Tibial nerve (tissue), 4 donors: ENCODE data around the gene F2RL1. TPM values are rescaled to one million over a fixed set of nuclear protein-coding genes. Genes with fewer than 3 reads are reported as not detected.

ENCODE experiments used
- DNase-seq, 2 donors: peaks; one replicate each; pipeline ENCODE4 v3.0.0-alpha.2; 2019; ENCODE audit warnings: low spot score in 2 of 2
- H3K27ac ChIP-seq, 4 donors: fragments of 200-600 bp; sonication (generic) in 3 of 4; one replicate each; pipeline ENCODE4 v1.5.1; 2017 to 2019; ENCODE audit warnings: mild to moderate bottlenecking in 1 of 4
- H3K27me3 ChIP-seq, 2 donors: fragments of 200-600 bp; sonication (generic) in 1 of 2; one replicate each; pipeline versions ENCODE4 v1.5.1 to v1.6.0; 2017 to 2019
- H3K36me3 ChIP-seq, 3 donors: fragments of 200-600 bp; sonication (generic); one replicate each; pipeline ENCODE4 v1.5.1; 2018 to 2019
- H3K4me1 ChIP-seq, 4 donors: fragments of 200-600 bp; sonication (generic) in 3 of 4; one replicate each; pipeline ENCODE4 v1.5.1; 2017 to 2019
- H3K4me3 ChIP-seq, 4 donors: fragments of 200-600 bp; sonication (generic) in 3 of 4; one replicate each; pipeline ENCODE4 v1.5.1; 2017 to 2019; ENCODE audit warnings: mild to moderate bottlenecking in 1 of 4, moderate library complexity in 1 of 4
- H3K9me3 ChIP-seq, 4 donors: fragments of 200-600 bp; sonication (generic) in 3 of 4; one replicate each; pipeline ENCODE4 v1.5.1; 2017 to 2019
- EP300 ChIP-seq, 2 donors: sonication (generic); formaldehyde crosslinking; IDR thresholded peaks; one replicate each; pipeline ENCODE4 v1.6.1; 2017; ENCODE audit warnings: antibody characterized with exemption in 2 of 2, mild to moderate bottlenecking in 1 of 2
- POLR2A ChIP-seq, 2 donors: fragments of 450-650 bp; IDR thresholded peaks; one replicate each; pipeline ENCODE4 v1.6.1; 2017; ENCODE audit warnings: antibody characterized with exemption in 2 of 2, mild to moderate bottlenecking in 2 of 2, moderate library complexity in 2 of 2
- WGBS, 2 donors: methylation state at CpG; one replicate each; pipeline ENCODE4 v1.1.5; 2018; 5-methylcytosine and 5-hydroxymethylcytosine counted together
- total RNA-seq, 4 donors: library from RNA; depleted of rRNA; stranded (reverse); fragments of >200 nt; gene quantifications; one replicate each; pipeline ENCODE4 v1.1.0, GENCODE V29; 2016
- TF ChIP-seq, protein P1 (sequence below), 5 experiments: fragments of 200-600 bp in 3 of 5; fragments of 450-650 bp in 2 of 5; sonication (generic) in 3 of 5; IDR thresholded peaks; one replicate each; pipeline ENCODE4 v1.5.1; 2016 to 2019; ENCODE audit warnings: antibody characterized with exemption in 5 of 5, mild to moderate bottlenecking in 3 of 5, moderate library complexity in 2 of 5

The F2RL1 gene
- total RNA-seq, 4 donors from 2014 or later, result 0.20 to 1.1 (median 0.30) TPM; not detected in 1

GRCh38 chr5:76831110-76831452 is 12.3 kb downstream of the F2RL1 start:
- Histone ChIP-seq H3K27ac (no peak overlapping the region), H3K36me3 (no peaks in the 10 kb centered on the region), H3K9me3 (no peaks in the 10 kb centered on the region), H3K4me3 (no peak overlapping the region), H3K4me1 (no peaks in the 10 kb centered on the region), H3K27me3 (no peaks in the 10 kb centered on the region)
- 25 to 27% methylated on average over 2 of the region's 2 CpGs for WGBS, 2 donors
- DNase-seq, result no peak
- TF ChIP-seq POLR2A (IDR thresholded peaks at IDR 0.05) (no peak), EP300 (IDR thresholded peaks at IDR 0.05) (no peak)
- TF ChIP-seq, protein P1, sequence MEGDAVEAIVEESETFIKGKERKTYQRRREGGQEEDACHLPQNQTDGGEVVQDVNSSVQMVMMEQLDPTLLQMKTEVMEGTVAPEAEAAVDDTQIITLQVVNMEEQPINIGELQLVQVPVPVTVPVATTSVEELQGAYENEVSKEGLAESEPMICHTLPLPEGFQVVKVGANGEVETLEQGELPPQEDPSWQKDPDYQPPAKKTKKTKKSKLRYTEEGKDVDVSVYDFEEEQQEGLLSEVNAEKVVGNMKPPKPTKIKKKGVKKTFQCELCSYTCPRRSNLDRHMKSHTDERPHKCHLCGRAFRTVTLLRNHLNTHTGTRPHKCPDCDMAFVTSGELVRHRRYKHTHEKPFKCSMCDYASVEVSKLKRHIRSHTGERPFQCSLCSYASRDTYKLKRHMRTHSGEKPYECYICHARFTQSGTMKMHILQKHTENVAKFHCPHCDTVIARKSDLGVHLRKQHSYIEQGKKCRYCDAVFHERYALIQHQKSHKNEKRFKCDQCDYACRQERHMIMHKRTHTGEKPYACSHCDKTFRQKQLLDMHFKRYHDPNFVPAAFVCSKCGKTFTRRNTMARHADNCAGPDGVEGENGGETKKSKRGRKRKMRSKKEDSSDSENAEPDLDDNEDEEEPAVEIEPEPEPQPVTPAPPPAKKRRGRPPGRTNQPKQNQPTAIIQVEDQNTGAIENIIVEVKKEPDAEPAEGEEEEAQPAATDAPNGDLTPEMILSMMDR (IDR thresholded peaks at IDR 0.05), result no peak

DNA sequence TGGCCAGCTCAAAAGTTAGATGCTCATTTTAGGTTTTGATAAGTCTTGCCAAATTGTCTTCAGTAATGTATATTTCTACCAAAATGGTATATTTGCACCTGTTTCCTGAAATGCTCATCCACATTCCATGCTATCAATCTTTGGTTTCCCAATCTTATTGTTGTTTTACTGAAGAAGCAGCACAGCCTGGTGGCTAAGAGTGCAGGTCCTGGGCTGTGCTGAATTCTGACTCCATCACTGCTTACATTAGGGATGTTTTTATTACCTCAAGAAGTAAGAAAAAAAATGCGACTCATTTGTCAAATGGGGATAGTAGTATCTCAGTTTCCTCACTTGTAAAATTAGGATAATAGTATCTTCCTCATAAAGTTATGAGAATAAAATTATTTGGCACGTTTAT is 17.4 kb downstream of the F2RL1 start:
- no peak overlapping the region for H3K4me3 ChIP-seq
- H3K36me3 ChIP-seq, result no peaks in the 10 kb centered on the region
- H3K4me1 ChIP-seq, result no peaks in the 10 kb centered on the region
- DNase-seq, result no peak
- no peak overlapping the region for H3K27ac ChIP-seq
- H3K27me3 ChIP-seq, result no peaks in the 10 kb centered on the region
- no peak for TF ChIP-seq EP300 (IDR thresholded peaks at IDR 0.05)
- TF ChIP-seq POLR2A (IDR thresholded peaks at IDR 0.05), result no peak
- no peaks in the 10 kb centered on the region for H3K9me3 ChIP-seq
- 82 to 84% methylated on average over 2 of the region's 2 CpGs for WGBS, 2 donors

GRCh38 chr5:76836585-76836984 is 17.8 kb downstream of the F2RL1 start:
- no peaks in the 10 kb centered on the region for H3K9me3 ChIP-seq
- no peak overlapping the region for H3K4me3 ChIP-seq
- no peaks in the 10 kb centered on the region for H3K4me1 ChIP-seq
- no peaks in the 10 kb centered on the region for H3K27me3 ChIP-seq
- no peaks in the 10 kb centered on the region for H3K36me3 ChIP-seq
- 87 to 90% methylated on average over 4 of the region's 4 CpGs for WGBS, 2 donors
- H3K27ac ChIP-seq, result no peak overlapping the region
- TF ChIP-seq EP300 (IDR thresholded peaks at IDR 0.05), result no peak
- TF ChIP-seq, protein P1 (IDR thresholded peaks at IDR 0.05), result no peak
- TF ChIP-seq POLR2A (IDR thresholded peaks at IDR 0.05), result no peak
- DNase-seq, result no peak

DNA sequence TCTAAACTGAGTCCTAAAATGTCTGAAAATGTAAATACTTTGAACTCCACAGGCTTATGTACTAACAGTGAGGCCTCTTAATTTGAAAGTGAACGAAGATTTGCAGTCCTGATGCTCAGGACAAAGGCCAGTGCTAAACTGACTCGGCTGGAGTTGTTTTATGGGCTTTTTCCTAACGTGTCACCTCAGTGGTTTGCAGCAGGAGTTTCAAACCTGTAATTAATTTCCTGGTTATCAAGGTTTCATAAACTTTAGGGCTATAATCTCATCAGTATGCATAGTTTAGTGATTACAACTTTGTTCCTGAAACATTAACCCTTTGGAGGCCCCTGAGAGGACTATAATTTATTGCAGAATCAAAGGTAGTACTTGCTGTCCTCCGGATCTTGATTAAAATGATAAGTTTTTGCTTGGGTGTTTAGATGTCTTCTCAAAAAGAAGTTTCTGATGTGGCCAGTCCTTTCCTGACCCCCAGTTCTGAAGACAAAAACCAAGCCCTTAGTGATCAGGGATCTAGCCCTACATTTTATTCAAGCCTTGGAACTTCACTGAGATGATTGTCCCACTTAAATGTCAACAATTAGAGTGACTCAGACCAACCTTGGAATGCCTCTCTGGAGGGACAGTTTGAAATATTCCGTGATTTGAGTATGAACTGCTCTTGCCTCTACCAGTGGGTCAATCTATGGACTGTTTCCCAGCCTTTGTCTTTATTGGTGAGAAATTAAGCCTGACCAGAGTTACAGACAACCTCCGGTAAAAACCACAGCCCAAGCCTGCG is 19.8 kb downstream of the F2RL1 start:
- no peaks in the 10 kb centered on the region for H3K9me3 ChIP-seq
- H3K4me1 ChIP-seq, result no peaks in the 10 kb centered on the region
- H3K36me3 ChIP-seq, result no peaks in the 10 kb centered on the region
- H3K27me3 ChIP-seq, result no peaks in the 10 kb centered on the region
- WGBS, 2 donors, result 56 to 67% methylated on average over 7 of the region's 7 CpGs
- H3K4me3 ChIP-seq, result no peak overlapping the region
- no peak overlapping the region for H3K27ac ChIP-seq
- TF ChIP-seq EP300 (IDR thresholded peaks at IDR 0.05), result no peak
- TF ChIP-seq, protein P1 (IDR thresholded peaks at IDR 0.05), result no peak
- no peak for DNase-seq

- Histone ChIP-seq H3K27ac (no peak overlapping the region), H3K4me3 (no peak overlapping the region), H3K4me1 (no peaks in the 10 kb centered on the region), H3K36me3 (no peaks in the 10 kb centered on the region), H3K9me3 (no peaks in the 10 kb centered on the region), H3K27me3 (no peaks in the 10 kb centered on the region)
- 85 to 88% methylated on average over 3 of the region's 3 CpGs for WGBS, 2 donors
- DNase-seq, result no peak
- TF ChIP-seq POLR2A (IDR thresholded peaks at IDR 0.05) (no peak), EP300 (IDR thresholded peaks at IDR 0.05) (no peak)
- TF ChIP-seq, protein P1 (IDR thresholded peaks at IDR 0.05), result no peak
Observed at GRCh38 chr5:76841361-76841760, 22.5 kb downstream of the F2RL1 start.
